ENCODE data around the gene PLXNC1.

The PLXNC1 gene

DNA sequence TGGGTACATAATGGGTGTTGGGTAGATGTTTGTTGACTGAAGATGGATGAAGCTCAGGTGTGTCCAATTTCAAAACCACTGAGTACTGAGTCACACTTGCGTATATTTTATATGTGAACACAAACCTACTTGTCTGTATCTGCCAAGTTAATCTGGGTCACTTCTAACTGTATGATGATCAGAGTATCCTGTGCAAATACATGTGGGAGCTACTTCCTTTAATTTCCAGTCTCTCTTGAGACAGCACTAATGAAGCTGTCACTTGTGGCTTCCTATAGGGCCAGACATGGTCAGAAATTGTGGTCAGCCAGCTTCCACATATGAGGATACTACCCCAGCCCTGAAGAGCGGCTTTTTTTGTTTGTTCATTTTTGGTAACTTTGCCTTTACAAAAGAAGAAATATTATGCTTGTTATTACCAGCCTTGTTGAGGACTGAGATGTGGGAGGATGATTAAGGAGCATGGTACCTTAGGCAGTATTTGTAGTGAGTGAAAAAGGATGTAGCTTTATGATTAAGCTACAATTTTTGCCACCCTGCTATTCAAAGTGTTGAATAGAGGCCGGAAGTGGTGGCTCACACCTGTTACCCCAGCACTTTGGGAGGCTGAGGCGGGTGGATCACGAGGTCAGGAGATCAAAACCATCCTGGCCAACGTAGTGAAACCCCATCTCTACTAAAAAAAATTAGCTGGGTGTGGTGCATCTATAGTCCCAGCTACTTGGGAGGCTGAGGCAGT, 32.4 kb downstream of the PLXNC1 start:
- no peak for DNase-seq (ENCODE audit: low read depth)

DNA sequence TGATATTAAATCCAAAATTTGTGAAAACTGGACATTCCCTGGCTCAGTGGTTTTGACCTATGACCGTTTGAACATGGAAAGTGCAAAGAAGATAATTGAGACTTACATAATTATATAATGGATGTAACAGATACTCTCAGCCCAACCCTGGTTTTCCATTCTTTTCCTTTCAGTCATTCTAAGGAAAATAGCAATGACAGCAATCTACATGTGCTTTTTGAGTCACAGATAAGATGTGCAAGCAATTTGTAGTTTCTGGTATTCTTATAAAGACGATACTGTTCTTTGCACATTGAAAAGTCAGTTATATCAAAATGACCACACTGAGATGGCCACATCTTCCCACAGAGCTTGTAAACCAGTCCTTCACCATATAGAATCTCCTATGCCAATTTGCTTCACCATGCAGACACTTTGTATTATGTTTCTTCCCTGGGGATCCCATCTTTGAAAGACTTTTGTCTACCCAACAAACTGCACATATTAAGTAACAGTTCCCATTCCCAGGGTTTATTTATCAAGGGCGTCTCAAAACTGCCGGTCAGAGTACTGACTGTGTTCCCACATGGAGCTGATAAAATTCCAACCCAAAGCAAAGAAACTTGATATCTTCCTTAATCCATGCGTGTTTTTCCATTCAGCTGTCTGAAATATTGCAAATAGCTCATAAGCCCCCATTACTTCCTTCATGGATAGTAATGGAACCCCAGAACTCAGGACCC, 34.8 kb downstream of the PLXNC1 start:
- DNase-seq (ENCODE audit: low read depth) = no peak

DNA sequence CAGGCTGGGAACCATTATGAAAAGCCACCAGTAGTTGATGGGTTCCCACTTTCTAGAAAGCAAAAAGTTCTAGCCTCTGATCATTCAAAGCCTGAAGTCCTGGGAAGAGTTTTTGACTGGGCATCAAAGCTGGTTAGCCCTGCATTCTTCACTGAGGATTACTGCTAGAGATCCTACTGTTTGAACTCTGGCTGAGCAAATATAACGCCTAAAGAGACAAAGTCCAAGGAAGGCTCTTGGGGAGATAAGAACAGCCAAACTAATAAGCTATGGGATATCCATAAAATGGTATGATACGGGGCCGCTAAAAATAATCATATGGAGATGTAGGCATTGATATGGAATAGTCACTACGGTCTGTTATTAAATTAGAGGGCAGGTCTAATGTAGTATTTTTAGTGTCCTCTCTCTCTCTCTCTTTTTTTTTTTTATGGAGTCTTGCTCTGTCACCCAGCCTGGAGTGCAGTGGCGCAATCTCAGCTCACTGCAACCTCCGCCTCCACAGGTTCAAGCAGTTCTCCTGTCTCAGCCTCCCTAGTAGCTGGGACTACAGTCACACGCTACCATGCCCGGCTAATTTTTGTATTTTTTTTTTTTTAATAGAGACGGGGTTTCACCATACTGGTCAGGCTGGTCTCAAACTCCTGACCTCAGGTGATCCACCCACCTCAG, 35.5 kb downstream of the PLXNC1 start:
- DNase-seq (ENCODE audit: low read depth) = no peak

DNA sequence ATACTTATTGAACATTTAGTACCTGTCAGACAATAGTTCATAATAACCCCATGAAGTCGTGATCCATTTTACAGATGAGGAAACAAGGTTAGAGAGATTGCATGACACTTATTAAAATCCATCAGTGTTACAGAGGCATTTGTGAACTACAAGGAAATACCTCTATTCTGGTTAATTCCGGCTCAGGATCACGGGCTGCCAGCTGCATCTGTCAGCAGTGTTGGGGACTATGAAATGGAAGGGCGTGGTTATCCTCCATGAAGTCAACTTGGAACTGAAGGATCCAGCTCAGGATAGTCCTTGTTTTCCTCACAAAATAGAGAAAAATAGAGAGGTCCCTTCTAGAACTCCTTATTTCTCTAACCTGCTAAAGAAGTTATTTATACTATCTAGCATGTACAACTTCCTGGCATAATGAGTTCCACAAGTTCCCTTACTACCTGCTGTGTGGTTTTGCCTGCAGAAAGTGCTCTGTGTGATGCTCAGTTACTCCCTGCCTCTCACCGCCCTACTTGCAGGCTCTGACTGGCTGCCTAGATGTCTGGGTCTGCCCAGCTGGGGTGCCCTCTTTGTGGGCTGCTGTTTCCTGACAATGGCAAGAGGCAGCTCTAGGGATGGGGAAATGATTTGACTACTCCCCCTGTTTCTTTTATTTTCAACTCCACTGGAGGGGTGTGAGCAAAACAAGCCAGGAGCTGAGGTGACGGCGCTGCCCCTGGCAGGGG, 36.8 kb downstream of the PLXNC1 start:
- no peak for DNase-seq (ENCODE audit: low read depth)

DNA sequence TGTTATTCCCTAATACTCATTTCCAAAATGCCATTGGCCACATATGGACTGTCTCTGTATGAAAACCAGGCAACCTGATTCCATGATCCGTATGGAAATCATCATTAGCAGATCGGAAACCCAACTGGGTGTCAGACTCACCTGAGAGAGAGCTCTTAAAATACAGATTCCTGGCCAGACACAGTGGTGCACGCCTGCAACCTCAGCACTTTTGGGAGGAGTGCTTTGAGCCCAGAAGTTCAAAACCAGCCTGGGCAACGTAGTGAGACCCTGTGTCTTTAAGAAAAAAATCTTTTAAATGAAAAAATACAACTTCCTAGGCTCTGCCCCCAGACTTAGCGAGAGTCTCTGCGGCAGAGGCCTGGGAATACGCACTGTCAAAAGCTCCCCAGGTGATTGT, 37.4 kb downstream of the PLXNC1 start:
- no peak for DNase-seq (ENCODE audit: low read depth)

DNA sequence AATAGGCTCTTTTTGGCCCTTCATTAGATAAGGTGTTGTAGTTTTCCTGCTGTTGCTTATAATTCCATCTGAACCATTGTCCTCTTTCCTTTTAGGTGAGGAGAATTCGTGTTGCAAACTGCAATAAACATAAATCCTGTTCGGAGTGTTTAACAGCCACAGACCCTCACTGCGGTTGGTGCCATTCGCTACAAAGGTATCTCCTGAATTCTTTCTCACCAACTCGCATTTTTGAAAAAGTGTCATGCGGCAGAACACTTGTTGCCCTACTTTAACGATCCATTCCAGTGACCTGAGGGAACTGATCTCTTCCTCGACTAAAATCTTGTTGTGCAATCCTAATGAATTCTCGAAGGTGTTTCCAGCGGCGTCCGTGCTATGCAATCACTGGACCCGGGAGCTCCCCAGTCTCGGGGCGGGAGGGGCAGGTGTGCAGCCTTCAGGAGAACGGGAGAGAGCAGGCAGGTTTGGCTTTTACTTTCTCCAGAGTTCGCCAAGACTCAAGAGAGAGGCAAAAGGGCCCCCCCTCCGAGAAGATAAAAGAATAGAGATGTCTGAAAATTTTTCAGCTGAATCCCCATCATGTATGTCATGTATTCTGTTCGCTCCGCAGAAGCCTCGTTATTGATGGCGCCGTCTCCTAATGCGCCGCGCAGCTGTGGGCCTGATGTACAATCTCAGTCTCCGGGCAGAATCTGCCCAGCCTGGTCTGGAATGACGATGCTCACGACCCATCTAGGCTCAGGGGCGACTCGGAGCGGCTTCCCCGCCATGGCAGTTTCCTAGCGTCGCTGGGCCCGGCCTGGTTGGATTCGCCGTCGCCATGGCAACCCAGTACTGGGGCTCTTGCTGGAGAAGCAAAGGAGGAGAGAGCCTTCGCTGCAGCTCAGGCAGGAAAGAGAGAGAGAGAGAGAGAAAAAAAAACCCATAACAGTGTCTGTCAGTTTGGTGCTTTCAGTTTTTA, 38.2 kb downstream of the PLXNC1 start:
- no peak for DNase-seq (ENCODE audit: low read depth)

DNA sequence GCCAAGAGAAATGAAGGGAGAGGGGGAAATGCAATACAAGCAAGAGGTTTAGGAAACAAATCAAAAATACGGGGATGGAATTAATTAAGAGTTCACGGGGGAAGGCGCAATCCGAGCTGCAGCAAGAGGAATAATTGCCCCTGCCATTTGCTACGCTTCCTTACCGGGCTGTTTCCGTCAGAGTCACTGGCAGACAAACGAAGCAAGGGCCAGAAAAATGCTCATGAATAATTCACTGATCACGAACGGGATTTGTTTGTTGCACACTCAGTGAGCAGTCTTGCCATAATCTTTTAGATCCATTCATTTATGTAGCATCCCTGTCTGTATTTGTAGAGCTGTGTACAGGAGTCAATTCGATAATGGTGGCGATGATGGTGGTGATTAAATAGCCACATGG, 39.0 kb downstream of the PLXNC1 start:
- DNase-seq (ENCODE audit: low read depth) = no peak

DNA sequence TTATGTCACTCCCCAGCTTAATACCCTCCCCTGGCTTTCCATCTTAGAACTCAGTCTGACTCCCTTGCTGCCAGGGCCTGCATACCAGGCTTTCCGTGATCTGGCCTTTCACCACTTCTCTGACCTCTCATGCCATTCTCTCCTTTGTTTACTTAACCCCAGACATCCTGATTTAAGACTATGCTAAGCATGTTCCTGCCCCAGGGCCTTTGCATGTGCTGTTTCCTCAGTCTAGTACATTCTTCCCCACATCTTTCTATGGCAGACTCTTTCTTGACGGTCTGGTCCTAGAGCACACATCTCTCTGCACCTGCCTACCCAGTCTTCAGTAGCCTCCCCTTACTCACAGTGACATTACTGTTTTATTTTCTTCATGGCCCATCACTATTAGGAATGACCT, 42.2 kb downstream of the PLXNC1 start:
- DNase-seq (ENCODE audit: low read depth) = no peak

DNA sequence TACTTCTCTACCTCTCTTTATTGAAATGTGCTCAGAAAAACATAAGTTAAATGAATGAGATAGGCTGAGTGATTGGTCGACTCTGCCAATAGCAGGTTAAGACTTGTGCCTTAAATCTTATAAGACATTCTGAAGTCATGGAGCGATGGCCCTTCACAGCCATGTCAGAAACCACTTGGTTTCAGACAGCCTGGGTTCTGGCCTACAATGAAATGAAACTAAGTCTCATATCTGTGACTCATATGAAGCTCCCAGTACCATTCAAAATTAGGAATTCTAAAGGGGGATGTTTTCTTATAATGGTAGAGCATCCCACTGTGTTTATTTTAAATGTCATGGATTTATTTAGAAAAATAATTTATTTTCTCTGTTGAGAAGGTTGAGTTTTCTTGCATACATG, 42.6 kb downstream of the PLXNC1 start:
- DNase-seq (ENCODE audit: low read depth) = no peak

DNA sequence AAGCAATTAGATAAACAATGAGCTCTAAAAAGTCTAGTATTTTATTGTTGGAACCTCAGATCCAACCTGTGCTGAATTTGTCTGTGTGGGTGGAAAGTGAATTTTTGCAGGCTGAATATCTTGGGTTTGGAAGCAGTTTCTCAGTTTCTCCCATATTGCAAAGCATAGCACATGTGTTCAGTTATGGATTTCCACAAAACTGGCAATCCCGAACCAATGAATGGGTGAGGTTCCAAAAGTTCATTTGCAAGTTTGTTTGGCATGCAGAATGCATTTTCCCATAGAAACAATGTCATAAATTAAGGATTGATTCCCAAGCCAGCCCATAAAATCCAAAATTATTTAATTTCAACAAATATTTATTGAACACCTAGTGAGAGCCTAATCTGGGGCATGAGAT, 43.4 kb downstream of the PLXNC1 start:
- no peak for DNase-seq (ENCODE audit: low read depth)

DNA sequence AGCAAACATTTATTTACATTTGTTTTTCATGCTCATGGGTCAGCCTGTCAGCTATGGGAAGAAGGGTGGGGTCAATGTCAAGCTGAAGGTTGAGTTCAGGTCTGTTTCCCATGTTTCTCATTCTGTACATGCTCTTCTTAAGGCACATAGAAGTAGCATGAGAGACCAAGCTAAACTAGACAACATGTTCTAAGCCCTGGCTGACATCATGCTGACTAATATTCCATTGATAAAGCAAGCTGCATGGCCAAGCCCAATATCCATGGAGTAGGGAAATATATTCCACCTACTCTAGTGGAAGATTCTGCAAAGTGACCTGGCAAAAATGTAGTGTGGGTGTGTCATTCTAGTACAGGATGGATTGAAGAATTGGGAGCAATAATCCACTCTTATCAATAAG, 44.1 kb downstream of the PLXNC1 start:
- DNase-seq (ENCODE audit: low read depth) = no peak

DNA sequence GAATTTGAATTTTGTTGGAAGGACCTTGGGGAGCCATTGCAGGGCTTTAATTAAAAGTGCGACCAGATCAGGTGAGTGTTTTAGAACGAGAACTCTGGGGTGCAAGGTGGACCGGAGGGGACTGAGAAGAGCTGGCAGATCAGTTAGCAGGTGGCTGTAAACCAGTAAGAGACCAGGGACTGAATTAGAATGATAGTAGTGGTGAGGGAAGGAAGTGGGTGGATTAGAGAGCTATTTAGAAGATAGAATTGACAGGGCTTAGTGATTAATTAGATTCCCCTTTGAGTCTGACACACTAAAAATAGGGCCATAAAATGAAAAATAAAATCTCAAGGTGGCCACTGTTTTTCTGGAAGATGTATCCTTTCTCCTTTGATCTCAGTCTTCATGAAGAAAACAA, 44.8 kb downstream of the PLXNC1 start:
- DNase-seq (ENCODE audit: low read depth) = no peak

DNA sequence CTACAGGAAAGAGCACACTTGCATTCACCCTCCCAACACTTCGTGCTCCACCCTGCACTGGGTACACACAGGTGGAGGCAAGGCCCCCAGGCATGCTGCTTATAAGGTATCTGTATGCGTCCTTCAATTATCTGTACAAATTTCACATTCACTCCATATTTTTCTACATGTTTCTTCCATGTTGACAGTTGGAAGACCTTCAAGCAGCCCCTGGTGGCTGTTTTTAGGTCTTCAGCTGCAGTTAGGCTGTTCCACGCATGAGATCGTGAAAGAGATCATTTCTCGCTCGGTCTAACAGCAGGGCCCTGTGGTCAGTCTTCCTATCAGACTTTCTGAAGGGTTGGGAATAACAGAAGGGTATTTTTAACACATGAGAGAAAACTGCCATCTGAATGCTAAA, 47.1 kb downstream of the PLXNC1 start:
- no peak for DNase-seq (ENCODE audit: low read depth)

DNA sequence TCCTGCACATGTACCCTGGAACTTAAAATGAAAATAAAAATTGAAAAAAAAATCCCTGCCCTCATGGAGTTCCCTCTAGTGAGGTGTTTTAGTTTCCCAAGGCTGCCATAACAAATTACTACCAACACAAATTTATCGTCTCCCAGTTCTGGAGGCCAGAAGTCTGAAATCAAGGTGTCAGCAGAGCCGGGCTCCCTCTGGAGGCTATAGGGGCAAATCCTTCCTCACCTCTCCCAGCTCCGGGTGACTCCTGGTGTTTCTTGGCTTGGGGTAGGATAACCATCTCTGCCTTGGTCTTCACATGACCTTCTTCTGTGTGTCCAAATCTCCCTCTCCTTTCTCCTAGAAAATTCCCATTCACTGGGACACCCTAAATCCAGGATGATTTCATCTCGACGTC, 50.1 kb downstream of the PLXNC1 start:
- DNase-seq (ENCODE audit: low read depth) = no peak

DNA sequence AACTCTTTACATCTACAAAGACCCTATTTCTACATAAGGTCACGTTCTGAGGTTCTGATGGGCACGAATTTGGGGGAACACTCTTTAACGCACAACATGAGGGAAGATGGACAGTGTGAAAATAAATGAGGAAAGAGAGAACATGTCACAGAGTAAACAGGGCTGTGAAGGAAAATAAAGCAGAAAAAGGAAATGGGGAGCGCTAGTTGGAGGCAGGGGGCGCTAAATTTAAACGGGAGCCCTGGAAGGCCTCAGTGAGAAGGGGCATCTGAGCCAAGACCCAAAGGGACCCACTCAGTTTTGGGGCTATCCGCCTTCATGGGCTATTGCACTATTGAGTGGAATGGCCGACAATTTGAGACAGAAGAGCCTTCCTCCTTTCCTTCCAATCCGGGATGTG, 50.5 kb downstream of the PLXNC1 start:
- DNase-seq (ENCODE audit: low read depth) = no peak

DNA sequence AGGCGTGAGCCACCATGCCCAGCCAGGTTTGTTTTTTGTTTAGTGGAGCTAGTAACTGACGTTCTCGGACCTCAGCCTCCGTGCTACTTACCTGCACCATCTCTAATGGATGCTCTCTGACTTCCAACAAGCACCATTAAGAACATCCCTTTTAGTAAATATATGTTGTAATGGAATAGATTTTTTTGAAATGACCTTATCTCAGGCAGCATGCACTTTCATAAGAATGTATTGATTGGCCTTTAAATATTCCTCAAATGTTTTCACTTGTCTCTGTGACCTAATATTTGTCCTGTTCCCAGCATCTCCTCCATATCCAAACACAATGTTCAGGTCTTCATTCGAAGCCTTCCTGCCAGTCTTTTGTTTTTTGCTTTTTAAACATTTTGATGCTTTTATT, 51.7 kb downstream of the PLXNC1 start:
- DNase-seq (ENCODE audit: low read depth) = no peak

DNA sequence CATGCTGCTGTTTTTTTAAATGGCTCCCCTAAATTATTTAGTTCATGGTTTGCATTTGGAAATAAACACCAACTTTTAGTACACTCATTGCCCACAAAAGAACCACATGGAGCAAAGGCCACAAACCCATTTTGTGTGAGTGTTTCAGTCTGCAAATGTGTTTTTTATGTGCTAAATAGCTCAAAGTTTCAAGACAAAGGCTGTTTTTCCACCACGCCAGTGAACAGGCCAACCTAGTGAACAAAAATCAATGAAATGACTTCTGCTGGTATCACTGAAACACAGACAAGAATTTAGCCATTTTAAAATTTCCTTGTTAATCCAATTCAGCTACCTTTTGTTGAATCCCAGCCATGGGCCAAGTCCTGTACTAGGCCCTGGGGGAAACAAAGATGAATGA, 52.3 kb downstream of the PLXNC1 start:
- no peak for DNase-seq (ENCODE audit: low read depth)

DNA sequence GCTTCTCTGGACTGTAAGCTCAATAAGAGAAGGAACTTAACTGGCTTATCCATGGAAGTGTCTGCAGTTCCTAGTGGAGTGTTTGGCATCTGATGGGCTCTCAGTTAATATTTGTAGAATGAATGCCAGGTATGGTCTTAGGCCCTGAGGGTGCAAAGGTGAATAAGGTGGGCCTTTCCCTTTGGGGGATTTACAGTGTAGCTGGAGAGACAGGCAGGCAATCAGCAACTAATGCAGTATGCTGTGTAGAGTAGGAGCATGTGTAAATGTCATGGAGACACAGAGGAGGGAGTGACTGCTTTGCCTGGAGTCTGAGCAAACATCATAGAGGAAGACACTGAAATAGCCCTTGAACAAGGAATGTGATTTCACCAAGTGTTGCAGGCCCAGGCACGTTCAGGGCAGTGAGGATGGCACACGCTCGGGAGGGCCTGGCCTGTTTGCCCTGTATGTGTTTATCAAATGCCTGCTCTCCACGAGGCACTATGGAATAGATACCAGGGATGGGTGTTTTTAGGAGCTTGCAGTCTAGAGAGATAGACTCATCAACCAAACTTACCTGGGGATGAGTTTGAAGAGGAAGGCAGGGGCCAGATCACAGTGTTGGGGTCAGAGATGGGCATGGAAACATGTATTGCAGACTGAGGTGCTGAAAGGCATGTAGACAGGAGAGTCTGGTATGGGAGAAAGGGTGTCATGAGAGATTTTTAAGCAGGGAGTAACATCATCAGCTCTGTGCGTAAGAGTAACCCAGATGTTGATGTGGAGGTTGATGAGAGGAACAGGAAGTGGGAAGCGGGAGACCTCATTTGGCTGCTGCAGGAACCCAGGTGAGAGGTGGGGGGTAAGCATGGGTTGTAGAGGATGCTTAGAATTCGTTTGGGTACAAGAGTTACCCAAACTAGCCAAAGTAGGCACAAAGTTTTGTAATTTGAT, 54.1 kb downstream of the PLXNC1 start:
- DNase-seq (ENCODE audit: low read depth) = no peak

DNA sequence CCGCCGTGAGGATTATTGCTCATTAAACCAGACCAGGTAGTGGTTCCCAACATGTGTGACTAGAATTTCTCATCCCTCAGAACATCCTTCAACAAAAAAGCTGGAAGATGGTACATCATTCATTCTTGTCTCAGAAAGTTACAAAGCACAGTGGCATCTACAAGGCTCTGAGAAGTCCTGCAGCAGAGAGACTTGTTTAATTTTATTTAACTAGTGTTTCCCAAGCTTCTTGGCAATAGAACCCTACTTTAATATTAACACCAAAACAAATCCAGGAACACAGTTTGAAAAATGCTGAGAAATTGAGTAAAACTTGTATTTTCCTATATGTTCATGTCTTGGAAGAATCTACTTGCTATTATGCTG, 54.8 kb downstream of the PLXNC1 start:
- no peak for DNase-seq (ENCODE audit: low read depth)

DNA sequence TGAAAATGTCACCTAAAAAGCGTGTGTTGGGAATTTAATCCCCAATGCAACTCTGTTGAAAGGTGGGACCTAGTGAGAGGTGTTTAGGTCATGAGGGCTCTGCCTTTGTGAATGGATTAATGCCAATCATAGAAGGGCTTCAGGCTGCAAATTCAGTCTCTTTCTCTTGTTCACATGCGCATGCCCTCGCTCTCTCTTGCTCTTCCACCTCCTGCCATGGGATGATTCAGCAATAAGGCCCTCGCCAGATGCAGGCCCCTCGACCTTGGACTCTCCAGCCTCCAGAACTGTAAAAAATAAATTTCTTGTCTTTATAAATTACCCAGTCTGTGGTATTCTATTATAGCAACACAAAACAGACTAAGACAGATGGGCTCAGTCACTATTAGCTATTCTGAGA, 55.4 kb downstream of the PLXNC1 start:
- DNase-seq (ENCODE audit: low read depth) = no peak
